Peyer's patch (tissue), 4 donors: ENCODE measurements around the gene HECA. TPM values are rescaled to one million over a fixed set of nuclear protein-coding genes. Genes with fewer than 3 reads are reported as not detected.

ENCODE experiments used
- DNase-seq, 3 donors: peaks; one replicate each; pipeline ENCODE4 v3.0.0-alpha.2; 2017 to 2019
- H3K27ac ChIP-seq, 4 donors: fragments of 200-600 bp; sonication (generic); one replicate each; pipeline ENCODE4 v1.5.1; 2016 to 2019
- H3K27me3 ChIP-seq, 2 donors: fragments of 200-600 bp; sonication (generic); one replicate each; pipeline ENCODE4 v1.5.1; 2019
- H3K36me3 ChIP-seq, 3 donors: fragments of 200-600 bp; sonication (generic); one replicate each; pipeline ENCODE4 v1.5.1; 2016 to 2019
- H3K4me1 ChIP-seq, 4 donors: fragments of 200-600 bp; sonication (generic); one replicate each; pipeline ENCODE4 v1.5.1; 2016 to 2019
- H3K4me3 ChIP-seq, 4 donors: fragments of 200-600 bp; sonication (generic); 1 replicate in 3 of 4; 2 replicates in 1 of 4; pipeline ENCODE4 v1.5.1; 2016 to 2019; ENCODE audit warnings: mild to moderate bottlenecking in 1 of 4
- H3K9me3 ChIP-seq, 4 donors: fragments of 200-600 bp; sonication (generic); one replicate each; pipeline ENCODE4 v1.5.1; 2016 to 2019; ENCODE audit warnings: mild to moderate bottlenecking in 1 of 4
- CTCF ChIP-seq, 6 experiments: fragments of 450-650 bp in 4 of 6; fragments of 200-600 bp in 2 of 6; sonication (generic) in 1 of 6; IDR thresholded peaks; one replicate each; pipeline ENCODE4 v1.5.1; 2017 to 2019; ENCODE audit warnings: antibody characterized with exemption in 6 of 6, mild to moderate bottlenecking in 3 of 6, moderate library complexity in 1 of 6
- POLR2A ChIP-seq, 2 donors: fragments of 450-650 bp; IDR thresholded peaks; one replicate each; pipeline ENCODE4 v1.5.1; 2017; ENCODE audit warnings: antibody characterized with exemption in 2 of 2, mild to moderate bottlenecking in 2 of 2, moderate library complexity in 2 of 2
- total RNA-seq, 4 donors: library from RNA; depleted of rRNA; stranded (reverse); fragments of >200 nt; gene quantifications; one replicate each; pipeline ENCODE4 v1.1.0, GENCODE V29; 2016

HECA gene
- total RNA-seq, 4 donors from 2014 or later, result 43.6 to 60.9 (median 51.6) TPM

- no peaks in the 10 kb centered on the region for H3K27me3 ChIP-seq
- TF ChIP-seq CTCF (IDR thresholded peaks at IDR 0.05), result no peak
- no peak for TF ChIP-seq POLR2A (IDR thresholded peaks at IDR 0.05)
- H3K9me3 ChIP-seq, result no peaks in the 10 kb centered on the region
- peaks cover 9 to 68% (median 24%) of the 10 kb centered on the region in 4 donors for H3K4me1 ChIP-seq
- DNase-seq, result no peak
- H3K27ac ChIP-seq, result no peak overlapping the region
- H3K4me3 ChIP-seq, result no peak overlapping the region
- no peaks in the 10 kb centered on the region for H3K36me3 ChIP-seq
These were observed 16.7 kb downstream of the HECA start for GRCh38 chr6:139151425-139152087.

DNA sequence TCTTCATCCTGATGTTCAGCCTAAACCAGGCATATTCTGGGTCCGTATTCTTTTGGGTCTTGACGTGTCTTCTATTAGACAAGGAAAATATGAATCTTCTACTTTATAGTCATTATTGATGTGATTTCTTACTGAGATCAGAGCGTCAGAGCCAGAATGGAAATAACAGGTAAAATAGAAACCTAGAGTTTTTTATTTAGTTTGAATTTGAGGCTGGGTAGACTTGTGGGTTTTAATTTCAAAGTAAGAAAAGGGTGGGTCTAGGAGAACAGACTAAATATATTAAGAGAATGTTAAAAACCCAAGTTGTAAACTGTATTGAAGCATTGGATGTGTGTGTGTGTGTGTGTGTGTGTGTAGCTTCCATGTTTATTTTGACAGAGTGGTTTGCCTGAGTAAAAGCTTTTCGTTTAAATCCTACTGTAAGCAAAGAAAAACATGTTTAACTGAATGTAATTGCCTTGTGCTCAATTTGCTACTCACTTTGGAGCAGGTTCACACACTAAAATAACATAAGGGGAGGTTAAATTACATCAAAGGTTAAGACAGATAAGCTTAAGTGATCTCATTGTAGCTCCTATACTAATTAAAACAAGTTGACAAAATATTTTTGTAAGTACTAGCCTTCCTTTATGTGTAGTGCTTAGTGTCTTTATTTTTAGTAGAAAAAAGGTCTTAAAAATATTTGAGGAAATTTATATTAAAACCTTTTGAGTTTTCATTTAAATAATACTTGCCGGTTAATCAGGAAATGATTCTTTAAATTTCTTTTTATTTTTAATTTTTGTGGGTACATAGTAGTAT, 17.4 kb downstream of the HECA start:
- no peaks in the 10 kb centered on the region for H3K36me3 ChIP-seq
- H3K9me3 ChIP-seq, result no peaks in the 10 kb centered on the region
- no peak overlapping the region for H3K4me3 ChIP-seq
- peaks cover 7 to 75% (median 24%) of the 10 kb centered on the region in 4 donors for H3K4me1 ChIP-seq
- TF ChIP-seq CTCF (IDR thresholded peaks at IDR 0.05) (no peak), POLR2A (IDR thresholded peaks at IDR 0.05) (no peak)
- DNase-seq, result no peak
- H3K27ac ChIP-seq, result no peak overlapping the region
- no peaks in the 10 kb centered on the region for H3K27me3 ChIP-seq

DNA sequence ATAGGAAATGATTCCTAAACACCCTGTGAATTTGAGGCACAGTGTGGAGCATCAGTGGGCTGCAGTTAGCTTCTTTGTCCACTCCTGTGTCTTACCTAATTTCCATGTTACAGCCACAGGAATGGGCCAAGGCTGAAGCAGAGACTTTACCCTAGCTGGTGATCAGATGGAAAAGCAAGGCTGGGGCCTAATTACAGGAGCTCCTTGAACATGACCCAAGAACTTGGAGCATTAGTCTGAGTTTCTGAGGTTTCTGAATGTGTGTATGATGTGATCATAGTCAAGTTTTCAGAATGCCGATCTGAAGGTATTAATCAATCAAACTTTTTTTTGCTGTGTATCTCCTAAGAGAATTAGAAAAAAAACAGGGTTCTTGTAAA, 18.0 kb downstream of the HECA start:
- Histone ChIP-seq H3K4me1 (peaks cover 5 to 81% (median 25%) of the 10 kb centered on the region in 4 donors), H3K36me3 (no peaks in the 10 kb centered on the region), H3K27ac (no peak overlapping the region)

DNA sequence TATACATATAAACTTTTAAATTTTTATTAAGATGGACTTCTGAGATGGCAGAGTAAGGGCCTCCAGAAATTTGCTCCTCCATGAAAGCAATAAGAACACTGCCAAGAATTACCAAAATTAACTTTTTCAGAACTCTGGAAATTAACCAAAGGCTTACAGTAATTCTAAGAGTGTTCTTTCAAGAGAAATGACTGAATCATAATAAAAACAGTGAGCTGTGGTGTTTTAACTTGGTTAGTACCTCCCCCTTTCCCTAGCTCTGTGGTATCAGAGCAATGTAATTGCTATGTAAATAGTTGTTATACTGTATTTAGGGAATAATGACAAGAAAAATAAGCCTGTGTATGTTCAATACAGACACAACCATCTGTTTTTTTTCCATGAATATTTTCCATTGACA, 19.0 kb downstream of the HECA start:
- Histone ChIP-seq H3K27ac (no peak overlapping the region), H3K4me1 (peaks cover 5 to 80% (median 26%) of the 10 kb centered on the region in 4 donors), H3K4me3 (no peak overlapping the region), H3K36me3 (no peaks in the 10 kb centered on the region), H3K27me3 (no peaks in the 10 kb centered on the region), H3K9me3 (no peaks in the 10 kb centered on the region)
- TF ChIP-seq CTCF (IDR thresholded peaks at IDR 0.05), result no peak
- TF ChIP-seq POLR2A (IDR thresholded peaks at IDR 0.05), result no peak
- DNase-seq, result no peak

More for the DNA sequence above, 18.0 kb downstream of the HECA start:
- TF ChIP-seq CTCF (IDR thresholded peaks at IDR 0.05), result no peak
- TF ChIP-seq POLR2A (IDR thresholded peaks at IDR 0.05), result no peak
- Histone ChIP-seq H3K27me3 (no peaks in the 10 kb centered on the region), H3K4me3 (no peak overlapping the region), H3K9me3 (no peaks in the 10 kb centered on the region)
- no peak for DNase-seq

GRCh38 chr6:139154881-139155547, 20.1 kb downstream of the HECA start:
- H3K27ac ChIP-seq, result no peak overlapping the region
- H3K4me1 ChIP-seq, result peaks cover 0 to 71% (median 21%) of the 10 kb centered on the region in 4 donors
- TF ChIP-seq POLR2A (IDR thresholded peaks at IDR 0.05), result no peak
- no peak for TF ChIP-seq CTCF (IDR thresholded peaks at IDR 0.05)
- no peak for DNase-seq
- H3K4me3 ChIP-seq, result no peak overlapping the region
- H3K9me3 ChIP-seq, result no peaks in the 10 kb centered on the region
- no peaks in the 10 kb centered on the region for H3K27me3 ChIP-seq
- H3K36me3 ChIP-seq, result no peaks in the 10 kb centered on the region
